H9 (cell line): ENCODE measurements around the gene JAGN1. TPM values are rescaled to one million over a fixed set of nuclear protein-coding genes. Genes with fewer than 3 reads are reported as not detected.

ENCODE experiments used
- DNase-seq: peaks from one replicate; pipeline ENCODE4 v3.0.0-alpha.2; 2017
- H2AFZ ChIP-seq: one replicate; pipeline ENCODE4 v1.6.1; 2013; ENCODE audit warnings: mild to moderate bottlenecking, low read length, control low read depth, moderate library complexity
- H2AK5ac ChIP-seq: 2 replicates; pipeline ENCODE4 v1.6.1; 2013; ENCODE audit warnings: low read length, control low read depth, mixed read lengths; ENCODE audit not compliant: insufficient read length
- H2BK120ac ChIP-seq: one replicate; pipeline ENCODE4 v1.6.1; 2013; ENCODE audit warnings: low read depth, mild to moderate bottlenecking, low read length, control low read depth, inconsistent platforms; ENCODE audit not compliant: poor library complexity, severe bottlenecking
- H2BK12ac ChIP-seq: 2 replicates; pipeline ENCODE4 v1.6.1; 2013; ENCODE audit warnings: low read length, control low read depth, mixed read lengths, low read depth; ENCODE audit not compliant: insufficient read length
- H2BK15ac ChIP-seq: 2 replicates; pipeline ENCODE4 v1.6.1; 2013; ENCODE audit warnings: low read depth, low read length, control low read depth
- H2BK20ac ChIP-seq: one replicate; pipeline ENCODE4 v1.6.1; 2013; ENCODE audit warnings: low read depth, mild to moderate bottlenecking, low read length, control low read depth, inconsistent platforms; ENCODE audit not compliant: poor library complexity, severe bottlenecking
- H2BK5ac ChIP-seq: 2 replicates; pipeline ENCODE4 v1.6.1; 2013; ENCODE audit warnings: low read length, control low read depth, mixed read lengths; ENCODE audit not compliant: insufficient read length
- H3K14ac ChIP-seq: 2 replicates; pipeline ENCODE4 v1.6.1; 2013; ENCODE audit warnings: low read length, control low read depth; ENCODE audit not compliant: insufficient read depth
- H3K18ac ChIP-seq: 2 replicates; pipeline ENCODE4 v1.6.1; 2013; ENCODE audit warnings: low read depth, mild to moderate bottlenecking, mixed read lengths, low read length, control low read depth; ENCODE audit not compliant: insufficient read length
- H3K23ac ChIP-seq: 2 replicates; pipeline ENCODE4 v1.6.1; 2013; ENCODE audit warnings: low read length, control low read depth, mixed read lengths, low read depth; ENCODE audit not compliant: insufficient read length
- H3K23me2 ChIP-seq: 2 replicates; pipeline ENCODE4 v1.6.1; 2013; ENCODE audit warnings: low read depth, mild to moderate bottlenecking, mixed read lengths, low read length, control low read depth; ENCODE audit not compliant: insufficient read length, poor library complexity, severe bottlenecking
- H3K27ac ChIP-seq: 2 replicates; pipeline ENCODE4 v1.5.1; 2013; ENCODE audit warnings: low read length, control low read depth, mixed read lengths, low read depth; ENCODE audit not compliant: insufficient read length
- H3K27me3 ChIP-seq: 2 replicates; pipeline ENCODE4 v1.6.1; 2013; ENCODE audit warnings: low read length, control low read depth, inconsistent platforms; ENCODE audit not compliant: insufficient read depth
- H3K4ac ChIP-seq: 2 replicates; pipeline ENCODE4 v1.6.1; 2013; ENCODE audit warnings: low read depth, mild to moderate bottlenecking, control low read depth, inconsistent platforms, low read length, moderate library complexity
- H3K4me1 ChIP-seq: 2 replicates; pipeline ENCODE4 v1.6.1; 2013; ENCODE audit warnings: low read length, control low read depth, inconsistent platforms; ENCODE audit not compliant: insufficient read depth
- H3K4me2 ChIP-seq: 2 replicates; pipeline ENCODE4 v1.6.1; 2013; ENCODE audit warnings: low read length, control low read depth, mixed read lengths; ENCODE audit not compliant: insufficient read length, insufficient read depth
- H3K56ac ChIP-seq: 2 replicates; pipeline ENCODE4 v1.6.1; 2013; ENCODE audit warnings: low read depth, mild to moderate bottlenecking, mixed read lengths, low read length, control low read depth; ENCODE audit not compliant: insufficient read length
- H3K79me1 ChIP-seq: 2 replicates; pipeline ENCODE4 v1.6.1; 2013; ENCODE audit warnings: low read depth, mild to moderate bottlenecking, moderate library complexity, low read length, control low read depth, inconsistent platforms; ENCODE audit not compliant: insufficient read depth, poor library complexity, severe bottlenecking
- H3K79me2 ChIP-seq: 2 replicates; pipeline ENCODE4 v1.6.1; 2013; ENCODE audit warnings: low read length, control low read depth, inconsistent platforms; ENCODE audit not compliant: insufficient read depth
- H3K9ac ChIP-seq: 2 replicates; pipeline ENCODE4 v1.6.1; 2013; ENCODE audit warnings: low read length, control low read depth, mixed read lengths; ENCODE audit not compliant: insufficient read length; ENCODE audit errors: extremely low read depth
- H3K9me3 ChIP-seq: one replicate; pipeline ENCODE4 v1.6.1; 2013; ENCODE audit warnings: low read depth, low read length, inconsistent platforms; ENCODE audit not compliant: control insufficient read depth
- H3T11ph ChIP-seq: one replicate; pipeline ENCODE4 v1.6.1; 2013; ENCODE audit warnings: mild to moderate bottlenecking, low read length, control low read depth, inconsistent platforms
- H4K20me1 ChIP-seq: one replicate; pipeline ENCODE4 v1.6.1; 2013; ENCODE audit not compliant: control insufficient read depth, insufficient read length, insufficient read depth
- H4K5ac ChIP-seq: 2 replicates; pipeline ENCODE4 v1.6.1; 2013; ENCODE audit warnings: low read depth, mild to moderate bottlenecking, mixed read lengths, low read length, control low read depth; ENCODE audit not compliant: insufficient read length
- H4K8ac ChIP-seq: replicated peaks from 2 replicates; pipeline ENCODE4 v1.6.1; 2013; ENCODE audit warnings: low read length, control low read depth, mixed read lengths, low read depth; ENCODE audit not compliant: insufficient read length
- H4K91ac ChIP-seq: 2 replicates; pipeline ENCODE4 v1.6.1; 2013; ENCODE audit warnings: low read depth, mild to moderate bottlenecking, moderate library complexity, mixed read lengths, low read length, control low read depth; ENCODE audit not compliant: insufficient read length
- H3K27ac Mint-ChIP-seq, 3 experiments: 2 replicates in 2 of 3; 3 replicates in 1 of 3; pipeline ENCODE4 v1.8.0; 2020 to 2021; ENCODE audit warnings: mixed read lengths in 3 of 3, mild to moderate bottlenecking in 1 of 3, moderate library complexity in 1 of 3
- H3K27me3 Mint-ChIP-seq: 2 replicates; pipeline ENCODE4 v1.8.0; 2021; ENCODE audit warnings: low read depth, mild to moderate bottlenecking, moderate library complexity, mixed read lengths
- H3K36me3 Mint-ChIP-seq, 3 experiments: 2 replicates in 2 of 3; 3 replicates in 1 of 3; pipeline ENCODE4 v1.8.0; 2020 to 2021; ENCODE audit warnings: low read depth in 3 of 3, mixed read lengths in 3 of 3; ENCODE audit not compliant: insufficient read depth in 1 of 3
- H3K4me1 Mint-ChIP-seq, 2 experiments: 2 replicates each; pipeline ENCODE4 v1.8.0; 2020; ENCODE audit warnings: mixed read lengths in 2 of 2
- H3K4me3 Mint-ChIP-seq, 2 experiments: 2 replicates in 1 of 2; 3 replicates in 1 of 2; pipeline ENCODE4 v1.8.0; 2020 to 2021; ENCODE audit warnings: mild to moderate bottlenecking in 2 of 2, mixed read lengths in 2 of 2, moderate library complexity in 1 of 2
- H3K9me3 Mint-ChIP-seq, 2 experiments: 2 replicates in 1 of 2; 3 replicates in 1 of 2; pipeline ENCODE4 v1.8.0; 2020; ENCODE audit warnings: mild to moderate bottlenecking in 2 of 2, mixed read lengths in 2 of 2, moderate library complexity in 1 of 2
- WGBS: extraction: QIAGEN DNeasy Blood & Tissue Kit; methylation state at CpG from one replicate; pipeline ENCODE4 v1.1.7; 2013; ENCODE audit warnings: missing lambda C conversion rate, low lambda C conversion rate, mixed read lengths; ENCODE audit not compliant: insufficient read length; ENCODE audit errors: extremely low coverage; 5-methylcytosine and 5-hydroxymethylcytosine counted together
- total RNA-seq: library from RNA; stranded (reverse); gene quantifications from 2 replicates; pipeline ENCODE4 v1.2.1, GENCODE V29; 2021
- TF ChIP-seq, protein P1 (sequence below): fragments of 200-600 bp; sonication (generic); conservative IDR thresholded peaks from 3 replicates; pipeline ENCODE4 v1.8.0; 2021; ENCODE audit warnings: antibody characterized with exemption, mild to moderate bottlenecking

The JAGN1 gene
- total RNA-seq, 1 experiment from 2014 or later, result 33.5 TPM

- no peak overlapping the region for H3K27ac Mint-ChIP-seq
- Histone ChIP-seq H2BK5ac (no peak overlapping the region), H3K23ac (no peak overlapping the region), H4K5ac (no peak overlapping the region), H4K91ac (no peak overlapping the region), H3K18ac (no peak overlapping the region), H3K79me2 (no peaks in the 10 kb centered on the region), H2BK15ac (no peak overlapping the region), H3K4me1 (no peaks in the 10 kb centered on the region), H3K56ac (no peak overlapping the region), H3K79me1 (no peaks in the 10 kb centered on the region), H3K14ac (no peak overlapping the region), H3K27me3 (no peaks in the 10 kb centered on the region), H3K4me2 (no peak overlapping the region), H3K23me2 (no peaks in the 10 kb centered on the region), H3K27ac (no peak overlapping the region), H3K9me3 (no peaks in the 10 kb centered on the region), H2BK20ac (no peak overlapping the region), H2AFZ (no peak overlapping the region), H4K20me1 (no peaks in the 10 kb centered on the region), H4K8ac (no peak overlapping the region), H3T11ph (no peak overlapping the region), H2BK120ac (no peak overlapping the region), H2BK12ac (no peak overlapping the region), H3K4ac (no peak overlapping the region), H3K9ac (no peak overlapping the region), H2AK5ac (no peak overlapping the region)
- WGBS, result no CpG with 5 or more reads among the region's 1 CpG
- H3K27me3 Mint-ChIP-seq, result no peaks in the 10 kb centered on the region; the same call in 1 of the 2 replicates
- DNase-seq, result no peak
- H3K4me1 Mint-ChIP-seq, result peaks cover 7 to 12% of the 10 kb centered on the region in 2 experiments
- H3K9me3 Mint-ChIP-seq, result no peaks in the 10 kb centered on the region
- H3K36me3 Mint-ChIP-seq, result no peaks in the 10 kb centered on the region
- H3K4me3 Mint-ChIP-seq, result no peak overlapping the region
- TF ChIP-seq, protein P1, sequence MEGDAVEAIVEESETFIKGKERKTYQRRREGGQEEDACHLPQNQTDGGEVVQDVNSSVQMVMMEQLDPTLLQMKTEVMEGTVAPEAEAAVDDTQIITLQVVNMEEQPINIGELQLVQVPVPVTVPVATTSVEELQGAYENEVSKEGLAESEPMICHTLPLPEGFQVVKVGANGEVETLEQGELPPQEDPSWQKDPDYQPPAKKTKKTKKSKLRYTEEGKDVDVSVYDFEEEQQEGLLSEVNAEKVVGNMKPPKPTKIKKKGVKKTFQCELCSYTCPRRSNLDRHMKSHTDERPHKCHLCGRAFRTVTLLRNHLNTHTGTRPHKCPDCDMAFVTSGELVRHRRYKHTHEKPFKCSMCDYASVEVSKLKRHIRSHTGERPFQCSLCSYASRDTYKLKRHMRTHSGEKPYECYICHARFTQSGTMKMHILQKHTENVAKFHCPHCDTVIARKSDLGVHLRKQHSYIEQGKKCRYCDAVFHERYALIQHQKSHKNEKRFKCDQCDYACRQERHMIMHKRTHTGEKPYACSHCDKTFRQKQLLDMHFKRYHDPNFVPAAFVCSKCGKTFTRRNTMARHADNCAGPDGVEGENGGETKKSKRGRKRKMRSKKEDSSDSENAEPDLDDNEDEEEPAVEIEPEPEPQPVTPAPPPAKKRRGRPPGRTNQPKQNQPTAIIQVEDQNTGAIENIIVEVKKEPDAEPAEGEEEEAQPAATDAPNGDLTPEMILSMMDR, result no peak
Measured at GRCh38 chr3:9881441-9881840, 9.0 kb upstream of the JAGN1 start.
